ENCODE results near the gene TUBA3E. TPM values are rescaled to one million over a fixed set of nuclear protein-coding genes. Genes with fewer than 3 reads are reported as not detected.
A peak's percentile ranks its signal among the peaks of the same experiment; 100 is the strongest.
"Not testable (repeated sequence)": the region's sequence is repeated elsewhere in the genome, so short reads cannot be mapped to it uniquely, and the experiment has no call there.

TUBA3E gene
- total RNA-seq, 2 donors from 2014 or later, result not detected

DNA sequence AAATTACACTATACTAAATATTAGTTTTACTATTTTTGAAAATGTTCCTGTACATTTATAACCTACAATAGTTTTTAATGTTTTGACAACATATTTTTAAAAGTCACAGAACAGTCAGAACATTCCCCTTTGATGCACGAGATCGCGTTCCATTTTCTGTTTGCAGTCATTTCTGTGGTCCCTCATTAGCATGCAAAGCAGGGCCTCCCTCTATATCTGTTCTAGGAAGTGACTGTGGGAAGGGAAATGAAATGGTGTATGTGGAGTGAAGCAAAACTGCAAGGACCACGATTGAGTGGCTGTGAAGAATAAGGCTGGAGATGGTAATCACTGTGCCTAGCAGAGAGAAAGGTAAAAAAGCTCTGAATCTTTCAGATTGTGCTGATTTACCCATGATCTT is 24.3 kb upstream of the TUBA3E start:
- not testable (repeated sequence) for H3K27ac Mint-ChIP-seq; H3K9me3 ChIP-seq (ENCODE audit: control insufficient read depth, low read length); H3K9me3 Mint-ChIP-seq; H3K4me3 Mint-ChIP-seq; H3K4me1 Mint-ChIP-seq; DNase-seq; H3K4me1 ChIP-seq (ENCODE audit: control insufficient read depth, insufficient read depth, low read length); H3K36me3 Mint-ChIP-seq (ENCODE audit: low read depth); H3K36me3 ChIP-seq (ENCODE audit: control insufficient read depth, insufficient read depth, low read length); H3K27me3 ChIP-seq (ENCODE audit: control insufficient read depth, insufficient read depth, low read length, poor library complexity, severe bottlenecking); H3K9ac ChIP-seq (ENCODE audit: extremely low read depth, low read length, poor library complexity, severe bottlenecking); H3K27ac ChIP-seq (ENCODE audit: low read depth, low read length); H3K4me3 ChIP-seq (ENCODE audit: low read length)
- no CpG with 5 or more reads among the region's 4 CpGs for WGBS, 2 experiments (ENCODE audit: insufficient coverage in 1 of 2, insufficient read length in 1 of 2)
- H3K27me3 Mint-ChIP-seq (ENCODE audit: insufficient read depth), result peaks cover 15% of the 10 kb centered on the region

DNA sequence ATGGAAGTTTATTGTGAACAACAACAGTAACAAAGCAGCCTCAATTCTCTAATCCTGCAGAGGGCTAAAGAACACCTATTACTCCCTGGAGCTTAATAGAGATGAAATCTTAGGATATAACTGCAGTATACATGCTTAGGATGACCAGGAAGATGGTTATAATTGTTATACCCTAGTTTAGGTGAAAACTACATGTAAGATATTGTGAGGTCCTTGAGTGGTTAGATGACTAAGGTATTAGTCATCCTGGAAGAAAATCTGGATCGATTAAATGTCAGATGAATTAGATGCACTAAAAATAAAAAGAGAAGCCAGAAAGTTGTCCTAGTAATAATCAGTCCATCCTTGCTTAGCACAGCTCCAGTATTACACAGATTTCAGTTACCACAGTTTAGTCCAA is 22.3 kb upstream of the TUBA3E start:
- peaks cover 22% of the 10 kb centered on the region for H3K27me3 Mint-ChIP-seq (ENCODE audit: insufficient read depth)
- not testable (repeated sequence) for H3K4me3 Mint-ChIP-seq; H3K4me3 ChIP-seq (ENCODE audit: low read length); H3K4me1 Mint-ChIP-seq; H3K36me3 Mint-ChIP-seq (ENCODE audit: low read depth); H3K27ac ChIP-seq (ENCODE audit: low read depth, low read length); H3K27ac Mint-ChIP-seq; H3K36me3 ChIP-seq (ENCODE audit: control insufficient read depth, insufficient read depth, low read length); H3K4me1 ChIP-seq (ENCODE audit: control insufficient read depth, insufficient read depth, low read length); DNase-seq; H3K9me3 ChIP-seq (ENCODE audit: control insufficient read depth, low read length); H3K27me3 ChIP-seq (ENCODE audit: control insufficient read depth, insufficient read depth, low read length, poor library complexity, severe bottlenecking); H3K9me3 Mint-ChIP-seq; H3K9ac ChIP-seq (ENCODE audit: extremely low read depth, low read length, poor library complexity, severe bottlenecking)
- no CpG with 5 or more reads among the region's 1 CpG for WGBS, 2 experiments (ENCODE audit: insufficient coverage in 1 of 2, insufficient read length in 1 of 2)

DNA sequence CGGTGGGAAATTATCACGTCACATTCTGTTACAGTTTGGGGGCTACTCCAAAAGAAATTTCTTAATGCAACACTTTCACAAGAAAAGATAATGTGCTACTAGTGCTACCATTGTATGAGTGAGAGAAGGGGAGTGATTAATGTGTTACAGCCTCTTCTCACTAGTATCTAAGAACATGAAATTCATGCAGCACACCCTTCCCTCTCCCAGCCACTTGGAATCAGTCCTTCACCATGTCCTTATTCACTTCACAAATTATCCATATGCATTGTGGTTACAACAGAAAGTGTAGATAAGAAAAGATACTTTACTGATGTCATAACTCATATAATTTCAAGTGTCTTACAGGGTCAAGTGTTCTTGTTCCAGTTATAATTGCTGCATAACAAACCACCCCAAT is 20.9 kb upstream of the TUBA3E start:
- H3K9me3 Mint-ChIP-seq; H3K36me3 Mint-ChIP-seq (ENCODE audit: low read depth); H3K27ac Mint-ChIP-seq; H3K4me1 Mint-ChIP-seq; H3K4me3 ChIP-seq (ENCODE audit: low read length); DNase-seq; H3K27ac ChIP-seq (ENCODE audit: low read depth, low read length); H3K27me3 ChIP-seq (ENCODE audit: control insufficient read depth, insufficient read depth, low read length, poor library complexity, severe bottlenecking); H3K4me1 ChIP-seq (ENCODE audit: control insufficient read depth, insufficient read depth, low read length); H3K36me3 ChIP-seq (ENCODE audit: control insufficient read depth, insufficient read depth, low read length); H3K9ac ChIP-seq (ENCODE audit: extremely low read depth, low read length, poor library complexity, severe bottlenecking); H3K4me3 Mint-ChIP-seq; H3K9me3 ChIP-seq (ENCODE audit: control insufficient read depth, low read length): not testable (repeated sequence)
- no CpG with 5 or more reads among the region's 2 CpGs for WGBS, 2 experiments (ENCODE audit: insufficient coverage in 1 of 2, insufficient read length in 1 of 2)
- peaks cover 27% of the 10 kb centered on the region for H3K27me3 Mint-ChIP-seq (ENCODE audit: insufficient read depth)

DNA sequence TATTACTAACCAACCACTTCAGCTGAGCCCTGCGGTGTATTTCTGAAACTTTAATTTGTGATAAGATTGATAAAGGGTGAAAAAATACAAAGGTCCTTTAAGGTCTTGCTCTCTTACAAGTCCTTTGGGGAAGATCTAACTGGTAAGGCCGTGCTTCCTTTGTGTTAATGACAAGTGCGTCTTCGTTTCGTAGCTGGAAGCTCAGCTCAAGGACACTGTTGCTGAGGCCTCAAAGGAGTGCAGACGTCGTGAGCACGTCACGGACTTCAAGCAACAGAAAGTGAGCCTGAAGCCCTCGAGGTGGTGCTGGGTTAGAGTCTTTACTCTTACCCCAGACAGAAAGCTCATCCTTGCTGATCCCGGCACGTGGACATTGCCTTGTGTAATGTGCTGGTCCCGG is 8.8 kb upstream of the TUBA3E start:
- not testable (repeated sequence) for H3K27ac Mint-ChIP-seq; H3K9ac ChIP-seq (ENCODE audit: extremely low read depth, low read length, poor library complexity, severe bottlenecking); H3K4me1 Mint-ChIP-seq; H3K36me3 Mint-ChIP-seq (ENCODE audit: low read depth); H3K27me3 ChIP-seq (ENCODE audit: control insufficient read depth, insufficient read depth, low read length, poor library complexity, severe bottlenecking); H3K4me1 ChIP-seq (ENCODE audit: control insufficient read depth, insufficient read depth, low read length); H3K4me3 ChIP-seq (ENCODE audit: low read length); H3K9me3 ChIP-seq (ENCODE audit: control insufficient read depth, low read length); H3K4me3 Mint-ChIP-seq; DNase-seq; H3K36me3 ChIP-seq (ENCODE audit: control insufficient read depth, insufficient read depth, low read length); H3K9me3 Mint-ChIP-seq; H3K27ac ChIP-seq (ENCODE audit: low read depth, low read length)
- H3K27me3 Mint-ChIP-seq (ENCODE audit: insufficient read depth), result peaks cover 17% of the 10 kb centered on the region
- WGBS, 2 experiments (ENCODE audit: insufficient coverage in 1 of 2, insufficient read length in 1 of 2), result 86 to 90% methylated on average over 5 to 12 of the region's 13 CpGs

DNA sequence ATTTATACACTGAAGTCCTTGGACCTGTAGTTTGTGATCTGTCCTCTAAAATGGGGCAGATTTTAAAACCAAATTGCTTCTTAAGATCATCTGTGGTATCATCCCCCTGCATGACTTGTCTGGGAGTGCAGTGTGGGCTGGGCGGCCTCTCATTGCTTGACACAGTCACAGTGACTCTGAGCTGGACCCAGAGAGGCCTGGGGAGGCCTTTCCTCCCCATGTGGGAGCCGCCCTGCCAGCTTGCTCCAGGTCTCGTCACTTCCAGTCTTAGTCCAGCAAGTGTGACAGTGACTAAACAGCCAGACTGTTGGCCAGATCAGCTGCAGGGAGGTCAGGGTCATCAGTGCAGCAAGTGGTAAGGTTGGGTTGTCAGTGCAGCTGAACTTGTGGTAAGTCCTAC is 4.9 kb upstream of the TUBA3E start:
- H3K27me3 ChIP-seq (ENCODE audit: control insufficient read depth, insufficient read depth, low read length, poor library complexity, severe bottlenecking); H3K27me3 Mint-ChIP-seq (ENCODE audit: insufficient read depth); H3K9ac ChIP-seq (ENCODE audit: extremely low read depth, low read length, poor library complexity, severe bottlenecking); H3K27ac ChIP-seq (ENCODE audit: low read depth, low read length); H3K4me1 ChIP-seq (ENCODE audit: control insufficient read depth, insufficient read depth, low read length); H3K9me3 ChIP-seq (ENCODE audit: control insufficient read depth, low read length); H3K4me3 Mint-ChIP-seq; H3K36me3 ChIP-seq (ENCODE audit: control insufficient read depth, insufficient read depth, low read length); H3K36me3 Mint-ChIP-seq (ENCODE audit: low read depth); H3K27ac Mint-ChIP-seq; DNase-seq; H3K4me3 ChIP-seq (ENCODE audit: low read length); H3K9me3 Mint-ChIP-seq; H3K4me1 Mint-ChIP-seq: not testable (repeated sequence)
- 96 to 100% methylated on average over 1 to 2 of the region's 3 CpGs for WGBS, 2 experiments (ENCODE audit: insufficient coverage in 1 of 2, insufficient read length in 1 of 2)

DNA sequence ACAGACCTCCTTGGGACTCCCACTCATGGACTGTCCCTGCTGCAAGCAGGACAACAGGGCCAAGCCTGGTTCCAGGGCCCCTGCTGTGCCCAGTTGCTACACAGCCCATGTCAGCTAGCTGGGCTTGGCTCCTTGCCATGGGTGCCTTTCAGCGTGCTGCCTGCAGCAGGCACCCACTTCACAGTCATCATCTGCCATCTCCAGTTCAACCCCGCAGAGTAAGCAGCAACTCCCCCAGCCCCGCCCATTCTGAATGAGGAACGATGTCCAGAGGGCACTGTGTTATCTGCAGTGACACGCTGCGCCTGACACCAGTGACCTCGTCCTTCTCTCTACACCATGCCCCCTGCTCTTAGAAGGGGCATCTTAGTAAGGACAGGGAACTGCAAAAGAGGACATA is 4.3 kb upstream of the TUBA3E start:
- peak; percentile 35 for DNase-seq
- not testable (repeated sequence) for H3K36me3 ChIP-seq (ENCODE audit: control insufficient read depth, insufficient read depth, low read length); H3K27me3 ChIP-seq (ENCODE audit: control insufficient read depth, insufficient read depth, low read length, poor library complexity, severe bottlenecking); H3K4me3 Mint-ChIP-seq; H3K4me1 ChIP-seq (ENCODE audit: control insufficient read depth, insufficient read depth, low read length); H3K9ac ChIP-seq (ENCODE audit: extremely low read depth, low read length, poor library complexity, severe bottlenecking); H3K27me3 Mint-ChIP-seq (ENCODE audit: insufficient read depth); H3K27ac ChIP-seq (ENCODE audit: low read depth, low read length); H3K9me3 ChIP-seq (ENCODE audit: control insufficient read depth, low read length); H3K4me1 Mint-ChIP-seq; H3K4me3 ChIP-seq (ENCODE audit: low read length); H3K36me3 Mint-ChIP-seq (ENCODE audit: low read depth); H3K27ac Mint-ChIP-seq; H3K9me3 Mint-ChIP-seq
- 67% methylated on average over 1 of the region's 7 CpGs; no CpG with 5 or more reads in 1 of the 2 experiments for WGBS, 2 experiments (ENCODE audit: insufficient coverage in 1 of 2, insufficient read length in 1 of 2)

DNA sequence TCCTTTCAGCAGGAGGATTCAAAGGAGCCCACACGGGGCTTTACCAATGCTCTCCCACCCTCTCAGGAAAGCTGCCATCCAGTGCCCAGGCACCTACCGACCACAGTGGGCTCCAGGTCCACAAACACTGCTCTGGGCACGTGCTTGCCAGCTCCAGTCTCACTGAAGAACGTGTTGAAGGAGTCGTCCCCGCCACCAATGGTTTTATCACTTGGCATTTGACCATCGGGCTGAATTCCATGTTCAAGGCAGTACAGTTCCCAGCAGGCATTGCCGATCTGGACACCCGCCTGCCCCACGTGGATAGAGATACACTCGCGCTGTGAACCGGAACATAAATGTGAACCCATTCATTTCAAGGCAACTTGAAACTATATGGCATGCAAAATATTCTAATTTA is 2.2 kb downstream of the TUBA3E start:
- 91% methylated on average over 10 of the region's 13 CpGs; no CpG with 5 or more reads in 1 of the 2 experiments for WGBS, 2 experiments (ENCODE audit: insufficient coverage in 1 of 2, insufficient read length in 1 of 2)
- H3K36me3 Mint-ChIP-seq (ENCODE audit: low read depth); H3K27me3 Mint-ChIP-seq (ENCODE audit: insufficient read depth): not testable (repeated sequence)

More for the DNA sequence above, 2.2 kb downstream of the TUBA3E start:
- H3K4me3 Mint-ChIP-seq; H3K4me3 ChIP-seq (ENCODE audit: low read length); H3K4me1 ChIP-seq (ENCODE audit: control insufficient read depth, insufficient read depth, low read length); H3K4me1 Mint-ChIP-seq; H3K27ac Mint-ChIP-seq; H3K36me3 ChIP-seq (ENCODE audit: control insufficient read depth, insufficient read depth, low read length); H3K9ac ChIP-seq (ENCODE audit: extremely low read depth, low read length, poor library complexity, severe bottlenecking); DNase-seq; H3K27me3 ChIP-seq (ENCODE audit: control insufficient read depth, insufficient read depth, low read length, poor library complexity, severe bottlenecking); H3K27ac ChIP-seq (ENCODE audit: low read depth, low read length); H3K9me3 Mint-ChIP-seq; H3K9me3 ChIP-seq (ENCODE audit: control insufficient read depth, low read length): not testable (repeated sequence)
